SU-DHL-6 (cell line): ENCODE data around the gene HELT.
"Not testable (repeated sequence)": the region's sequence is repeated elsewhere in the genome, so short reads cannot be mapped to it uniquely, and the experiment has no call there.

Source experiments
- H2AFZ ChIP-seq: fragments of 200-600 bp; sonication (generic); 2 replicates; pipeline ENCODE4 v1.6.1; 2014; ENCODE audit warnings: low read depth, mild to moderate bottlenecking, moderate library complexity, mixed read lengths, antibody characterized with exemption, low read length; ENCODE audit not compliant: severe bottlenecking
- H3F3A ChIP-seq: fragments of 200-600 bp; shearing (Covaris generic); 2 replicates; pipeline ENCODE4 v1.6.0; 2016; ENCODE audit warnings: antibody characterized with exemption, mild to moderate bottlenecking; ENCODE audit not compliant: insufficient read depth
- H3K27ac ChIP-seq: fragments of 200-600 bp; sonication (generic); 2 replicates; pipeline ENCODE4 v1.5.1; 2016; ENCODE audit warnings: low read depth, mild to moderate bottlenecking, low read length, moderate library complexity, mixed read lengths
- H3K27me3 ChIP-seq: fragments of 200-600 bp; sonication (generic), shearing (Covaris generic); 2 replicates; pipeline ENCODE4 v1.6.0; 2014; ENCODE audit warnings: mild to moderate bottlenecking, low read length
- H3K36me3 ChIP-seq: fragments of 200-600 bp; sonication (generic); 2 replicates; pipeline ENCODE4 v1.6.1; 2014; ENCODE audit warnings: mild to moderate bottlenecking, low read length, mixed read lengths
- H3K4me2 ChIP-seq: fragments of 300-600, 200-600 bp; shearing (Covaris generic), sonication (generic); 2 replicates; pipeline ENCODE4 v1.6.0; 2014; ENCODE audit warnings: low read length, low read depth, mild to moderate bottlenecking; ENCODE audit not compliant: poor library complexity, severe bottlenecking
- H3K4me3 ChIP-seq: fragments of 200-600 bp; sonication (generic); 2 replicates; pipeline ENCODE4 v1.5.1; 2014; ENCODE audit warnings: antibody characterized with exemption, low read length, mild to moderate bottlenecking, mixed read lengths; ENCODE audit not compliant: insufficient read depth, poor library complexity, severe bottlenecking
- H3K79me2 ChIP-seq: fragments of 200-600 bp; sonication (generic); 2 replicates; pipeline ENCODE4 v1.6.1; 2014; ENCODE audit warnings: mild to moderate bottlenecking, low read length, moderate library complexity; ENCODE audit not compliant: insufficient read depth
- H3K9ac ChIP-seq: fragments of 200-600 bp; sonication (generic); 2 replicates; pipeline ENCODE4 v1.7.0; 2014; ENCODE audit warnings: mild to moderate bottlenecking, low read length
- H3K9me2 ChIP-seq: fragments of 200-600 bp; sonication (generic); replicated peaks from 2 replicates; pipeline ENCODE4 v1.6.1; 2014; ENCODE audit warnings: low read length; ENCODE audit not compliant: insufficient read depth
- H3K9me3 ChIP-seq: fragments of 200-600 bp; sonication (generic); 2 replicates; pipeline ENCODE4 v1.6.1; 2014; ENCODE audit warnings: low read length, mixed read lengths; ENCODE audit not compliant: insufficient read depth
- H4K20me1 ChIP-seq: fragments of 200-600 bp; sonication (generic); 2 replicates; pipeline ENCODE4 v1.6.1; 2014; ENCODE audit warnings: low read depth, mild to moderate bottlenecking, antibody characterized with exemption, low read length, moderate library complexity, mixed read lengths
- CTCF ChIP-seq: fragments of 200-600 bp; sonication (generic); IDR thresholded peaks from one replicate; pipeline ENCODE4 v1.5.1; 2017; ENCODE audit warnings: antibody characterized with exemption, mild to moderate bottlenecking, low read length, moderate library complexity; ENCODE audit not compliant: insufficient read depth, poor library complexity, severe bottlenecking
- EZH2phosphoT487 ChIP-seq: fragments of 200-600 bp; sonication (generic), shearing (Covaris generic); conservative IDR thresholded peaks from 2 replicates; pipeline ENCODE4 v1.6.1; 2018; ENCODE audit warnings: mild to moderate bottlenecking, antibody characterized with exemption, low read length, moderate library complexity, mixed read lengths

Gene HELT

GRCh38 chr4:184987493-184988031 is 30.7 kb upstream of the HELT start:
- Histone ChIP-seq H2AFZ (no peak overlapping the region), H3K79me2 (no peaks in the 10 kb centered on the region), H3K4me3 (no peak overlapping the region), H3F3A (no peaks in the 10 kb centered on the region), H3K36me3 (no peaks in the 10 kb centered on the region), H4K20me1 (no peaks in the 10 kb centered on the region), H3K9me2 (no peaks in the 10 kb centered on the region), H3K9ac (no peak overlapping the region), H3K9me3 (no peaks in the 10 kb centered on the region), H3K27me3 (no peaks in the 10 kb centered on the region), H3K27ac (no peak overlapping the region), H3K4me2 (no peak overlapping the region)
- no peak for TF ChIP-seq CTCF
- TF ChIP-seq EZH2phosphoT487, result no peak

- Histone ChIP-seq H3K9ac (no peak overlapping the region), H3K36me3 (no peaks in the 10 kb centered on the region), H3K9me2 (no peaks in the 10 kb centered on the region), H4K20me1 (no peaks in the 10 kb centered on the region), H3K4me3 (no peak overlapping the region), H3K27me3 (no peaks in the 10 kb centered on the region), H3K79me2 (no peaks in the 10 kb centered on the region), H2AFZ (no peak overlapping the region), H3K4me2 (no peak overlapping the region), H3K9me3 (no peaks in the 10 kb centered on the region), H3K27ac (no peak overlapping the region), H3F3A (no peaks in the 10 kb centered on the region)
- no peak for TF ChIP-seq CTCF
- TF ChIP-seq EZH2phosphoT487, result no peak
Observed at GRCh38 chr4:184988611-184989010, 29.7 kb upstream of the HELT start.

- H3K79me2 ChIP-seq, H3K9me2 ChIP-seq, H3K9me3 ChIP-seq, H3K27me3 ChIP-seq, H3F3A ChIP-seq, H4K20me1 ChIP-seq, H3K4me3 ChIP-seq, H2AFZ ChIP-seq, H3K4me2 ChIP-seq, H3K9ac ChIP-seq, H3K36me3 ChIP-seq, H3K27ac ChIP-seq: not testable (repeated sequence)
Observed at GRCh38 chr4:184989283-184989682, 29.0 kb upstream of the HELT start.

- H4K20me1 ChIP-seq, result not testable (repeated sequence)
Observed at GRCh38 chr4:184990131-184990530, 28.2 kb upstream of the HELT start.

More at GRCh38 chr4:184990131-184990530, 28.2 kb upstream of the HELT start:
- H3K9ac ChIP-seq, H3K4me3 ChIP-seq, H3K9me2 ChIP-seq, H2AFZ ChIP-seq, H3K27ac ChIP-seq, H3K27me3 ChIP-seq, H3K79me2 ChIP-seq, H3F3A ChIP-seq, H3K4me2 ChIP-seq, H3K36me3 ChIP-seq, H3K9me3 ChIP-seq: not testable (repeated sequence)
